MG63 (cell line): ENCODE data around the gene ZNF865. TPM values are rescaled to one million over a fixed set of nuclear protein-coding genes. Genes with fewer than 3 reads are reported as not detected.
"Not testable (repeated sequence)": the region's sequence is repeated elsewhere in the genome, so short reads cannot be mapped to it uniquely, and the experiment has no call there.

ENCODE experiments used
- DNase-seq: peaks from one replicate; pipeline ENCODE4 v3.0.0-alpha.2; 2020
- H3K27me3 ChIP-seq: fragments of 250-450 bp; sonication (Bioruptor Pico); 2 replicates; pipeline ENCODE4 v1.5.1; 2020; ENCODE audit warnings: mild to moderate bottlenecking, moderate library complexity
- H3K36me3 ChIP-seq: fragments of 250-450 bp; sonication (Bioruptor Pico); 2 replicates; pipeline ENCODE4 v1.5.1; 2020; ENCODE audit warnings: mild to moderate bottlenecking, moderate library complexity
- H3K4me3 ChIP-seq: fragments of 250-450 bp; sonication (Bioruptor Pico); 2 replicates; pipeline ENCODE4 v1.5.1; 2020; ENCODE audit warnings: mild to moderate bottlenecking, moderate library complexity
- H3K9me3 ChIP-seq: fragments of 250-450 bp; sonication (Bioruptor Pico); 2 replicates; pipeline ENCODE4 v1.5.1; 2020; ENCODE audit warnings: mild to moderate bottlenecking, moderate library complexity
- total RNA-seq: library from RNA; depleted of rRNA; stranded (reverse); fragments of >200 nt; shearing (Covaris generic); gene quantifications from 2 replicates; pipeline ENCODE4 v1.2.3, GENCODE V29; 2014; ENCODE audit warnings: low replicate concordance; rRNA removed

Gene ZNF865
- total RNA-seq: 0.66 and 0.69 TPM in 2 replicates

GRCh38 chr19:55605637-55606470 lies at the start of gene ZNF865:
TSS of gene ZNF865 (plus strand) at chr19:55605647. CDS start at chr19:55613619, 7,972 bp downstream.
- Histone ChIP-seq H3K27me3 (no peaks in the 10 kb centered on the region), H3K9me3 (peaks cover 7% of the 10 kb centered on the region; the same call in 1 of the 2 replicates), H3K4me3 (peak within 1 kb of the TSS; percentile 80), H3K36me3 (peaks cover 33% of the 10 kb centered on the region)
- peak; percentile 81 for DNase-seq

GRCh38 chr19:55559684-55560083 lies 45.8 kb upstream of the ZNF865 start:
- Histone ChIP-seq H3K4me3 (no peak overlapping the region), H3K36me3 (no peaks in the 10 kb centered on the region), H3K9me3 (peaks cover 5% of the 10 kb centered on the region; the same call in 1 of the 2 replicates), H3K27me3 (no peaks in the 10 kb centered on the region)
- DNase-seq: no peak

GRCh38 chr19:55563261-55563690 lies 42.2 kb upstream of the ZNF865 start:
- peak; percentile 97 for DNase-seq
- no peaks in the 10 kb centered on the region for H3K36me3 ChIP-seq
- peaks cover 5% of the 10 kb centered on the region; the same call in 1 of the 2 replicates for H3K9me3 ChIP-seq
- no peak overlapping the region for H3K4me3 ChIP-seq
- H3K27me3 ChIP-seq: peaks cover 2% of the 10 kb centered on the region; the same call in 1 of the 2 replicates

GRCh38 chr19:55566823-55567222 lies 38.6 kb upstream of the ZNF865 start:
- no peak for DNase-seq
- H3K4me3 ChIP-seq: no peak overlapping the region

GRCh38 chr19:55567708-55568328 lies 37.6 kb upstream of the ZNF865 start:
- no peak for DNase-seq

More at GRCh38 chr19:55566823-55567222, 38.6 kb upstream of the ZNF865 start:
- no peaks in the 10 kb centered on the region for H3K9me3 ChIP-seq
- H3K36me3 ChIP-seq: no peaks in the 10 kb centered on the region
- peaks cover 2% of the 10 kb centered on the region; the same call in 1 of the 2 replicates for H3K27me3 ChIP-seq

GRCh38 chr19:55569477-55569876 lies 36.0 kb upstream of the ZNF865 start:
- not testable (repeated sequence) for H3K9me3 ChIP-seq, H3K27me3 ChIP-seq, H3K36me3 ChIP-seq, DNase-seq, H3K4me3 ChIP-seq

More at GRCh38 chr19:55567708-55568328, 37.6 kb upstream of the ZNF865 start:
- Histone ChIP-seq H3K9me3 (no peaks in the 10 kb centered on the region), H3K4me3 (no peak overlapping the region), H3K36me3 (no peaks in the 10 kb centered on the region), H3K27me3 (peaks cover 2% of the 10 kb centered on the region; the same call in 1 of the 2 replicates)

GRCh38 chr19:55573929-55574328 lies 31.5 kb upstream of the ZNF865 start:
- not testable (repeated sequence) for H3K9me3 ChIP-seq, H3K27me3 ChIP-seq, DNase-seq, H3K4me3 ChIP-seq
- H3K36me3 ChIP-seq: peaks cover 16% of the 10 kb centered on the region

GRCh38 chr19:55576746-55577145 lies 28.7 kb upstream of the ZNF865 start:
- Histone ChIP-seq H3K4me3 (no peak overlapping the region), H3K36me3 (peaks cover 23% of the 10 kb centered on the region), H3K27me3 (no peaks in the 10 kb centered on the region), H3K9me3 (no peaks in the 10 kb centered on the region; the same call in 1 of the 2 replicates)
- DNase-seq: no peak

- Histone ChIP-seq H3K4me3 (no peak overlapping the region), H3K36me3 (peaks cover 23% of the 10 kb centered on the region), H3K9me3 (no peaks in the 10 kb centered on the region; the same call in 1 of the 2 replicates), H3K27me3 (no peaks in the 10 kb centered on the region)
- no peak for DNase-seq
Observed at GRCh38 chr19:55578031-55578760, 27.3 kb upstream of the ZNF865 start.

- no peak for DNase-seq
- Histone ChIP-seq H3K9me3 (no peaks in the 10 kb centered on the region; the same call in 1 of the 2 replicates), H3K4me3 (peak overlapping the region; percentile 98), H3K27me3 (no peaks in the 10 kb centered on the region), H3K36me3 (peaks cover 23% of the 10 kb centered on the region)
Observed at GRCh38 chr19:55578761-55579747, 26.4 kb upstream of the ZNF865 start.

GRCh38 chr19:55579766-55580621 lies 25.5 kb upstream of the ZNF865 start:
- H3K4me3 ChIP-seq: peak overlapping the region; percentile 98
- no peaks in the 10 kb centered on the region; the same call in 1 of the 2 replicates for H3K9me3 ChIP-seq
- H3K36me3 ChIP-seq: peaks cover 23% of the 10 kb centered on the region
- H3K27me3 ChIP-seq: no peaks in the 10 kb centered on the region
- peak; percentile 72 for DNase-seq

- peak within 1 kb of the TSS; percentile 98 for H3K4me3 ChIP-seq
- H3K36me3 ChIP-seq: peaks cover 23% of the 10 kb centered on the region
- H3K9me3 ChIP-seq: no peaks in the 10 kb centered on the region; the same call in 1 of the 2 replicates
- DNase-seq: peak; percentile 92
- H3K27me3 ChIP-seq: no peaks in the 10 kb centered on the region
Observed at GRCh38 chr19:55580628-55581144, 24.8 kb upstream of the ZNF865 start, which contains the start of gene ZNF579. TSS of gene ZNF579 (minus strand) at chr19:55580848. CDS start at chr19:55579639, 1,209 bp downstream.

- no peaks in the 10 kb centered on the region for H3K27me3 ChIP-seq
- H3K9me3 ChIP-seq: no peaks in the 10 kb centered on the region; the same call in 1 of the 2 replicates
- peak overlapping the region; percentile 98 for H3K4me3 ChIP-seq
- peaks cover 20% of the 10 kb centered on the region for H3K36me3 ChIP-seq
- DNase-seq: no peak
Observed at GRCh38 chr19:55581145-55581822, 24.2 kb upstream of the ZNF865 start.

- no peaks in the 10 kb centered on the region for H3K9me3 ChIP-seq
Observed at GRCh38 chr19:55581823-55582223, 23.6 kb upstream of the ZNF865 start.

More at GRCh38 chr19:55581823-55582223, 23.6 kb upstream of the ZNF865 start:
- no peak overlapping the region for H3K4me3 ChIP-seq
- no peak for DNase-seq
- H3K36me3 ChIP-seq: peaks cover 17% of the 10 kb centered on the region
- no peaks in the 10 kb centered on the region for H3K27me3 ChIP-seq
